H9 (cell line): ENCODE data around the gene SP5. TPM values are rescaled to one million over a fixed set of nuclear protein-coding genes. Genes with fewer than 3 reads are reported as not detected.

ENCODE experiments used
- DNase-seq: peaks from one replicate; pipeline ENCODE4 v3.0.0-alpha.2; 2017
- H2AFZ ChIP-seq: one replicate; pipeline ENCODE4 v1.6.1; 2013; ENCODE audit warnings: mild to moderate bottlenecking, low read length, control low read depth, moderate library complexity
- H2AK5ac ChIP-seq: 2 replicates; pipeline ENCODE4 v1.6.1; 2013; ENCODE audit warnings: low read length, control low read depth, mixed read lengths; ENCODE audit not compliant: insufficient read length
- H2BK120ac ChIP-seq: one replicate; pipeline ENCODE4 v1.6.1; 2013; ENCODE audit warnings: low read depth, mild to moderate bottlenecking, low read length, control low read depth, inconsistent platforms; ENCODE audit not compliant: poor library complexity, severe bottlenecking
- H2BK12ac ChIP-seq: 2 replicates; pipeline ENCODE4 v1.6.1; 2013; ENCODE audit warnings: low read length, control low read depth, mixed read lengths, low read depth; ENCODE audit not compliant: insufficient read length
- H2BK15ac ChIP-seq: 2 replicates; pipeline ENCODE4 v1.6.1; 2013; ENCODE audit warnings: low read depth, low read length, control low read depth
- H2BK20ac ChIP-seq: one replicate; pipeline ENCODE4 v1.6.1; 2013; ENCODE audit warnings: low read depth, mild to moderate bottlenecking, low read length, control low read depth, inconsistent platforms; ENCODE audit not compliant: poor library complexity, severe bottlenecking
- H2BK5ac ChIP-seq: 2 replicates; pipeline ENCODE4 v1.6.1; 2013; ENCODE audit warnings: low read length, control low read depth, mixed read lengths; ENCODE audit not compliant: insufficient read length
- H3K14ac ChIP-seq: 2 replicates; pipeline ENCODE4 v1.6.1; 2013; ENCODE audit warnings: low read length, control low read depth; ENCODE audit not compliant: insufficient read depth
- H3K18ac ChIP-seq: 2 replicates; pipeline ENCODE4 v1.6.1; 2013; ENCODE audit warnings: low read depth, mild to moderate bottlenecking, mixed read lengths, low read length, control low read depth; ENCODE audit not compliant: insufficient read length
- H3K23ac ChIP-seq: 2 replicates; pipeline ENCODE4 v1.6.1; 2013; ENCODE audit warnings: low read length, control low read depth, mixed read lengths, low read depth; ENCODE audit not compliant: insufficient read length
- H3K23me2 ChIP-seq: 2 replicates; pipeline ENCODE4 v1.6.1; 2013; ENCODE audit warnings: low read depth, mild to moderate bottlenecking, mixed read lengths, low read length, control low read depth; ENCODE audit not compliant: insufficient read length, poor library complexity, severe bottlenecking
- H3K27ac ChIP-seq: 2 replicates; pipeline ENCODE4 v1.5.1; 2013; ENCODE audit warnings: low read length, control low read depth, mixed read lengths, low read depth; ENCODE audit not compliant: insufficient read length
- H3K27me3 ChIP-seq: 2 replicates; pipeline ENCODE4 v1.6.1; 2013; ENCODE audit warnings: low read length, control low read depth, inconsistent platforms; ENCODE audit not compliant: insufficient read depth
- H3K4ac ChIP-seq: 2 replicates; pipeline ENCODE4 v1.6.1; 2013; ENCODE audit warnings: low read depth, mild to moderate bottlenecking, control low read depth, inconsistent platforms, low read length, moderate library complexity
- H3K4me1 ChIP-seq: 2 replicates; pipeline ENCODE4 v1.6.1; 2013; ENCODE audit warnings: low read length, control low read depth, inconsistent platforms; ENCODE audit not compliant: insufficient read depth
- H3K4me2 ChIP-seq: 2 replicates; pipeline ENCODE4 v1.6.1; 2013; ENCODE audit warnings: low read length, control low read depth, mixed read lengths; ENCODE audit not compliant: insufficient read length, insufficient read depth
- H3K56ac ChIP-seq: 2 replicates; pipeline ENCODE4 v1.6.1; 2013; ENCODE audit warnings: low read depth, mild to moderate bottlenecking, mixed read lengths, low read length, control low read depth; ENCODE audit not compliant: insufficient read length
- H3K79me1 ChIP-seq: 2 replicates; pipeline ENCODE4 v1.6.1; 2013; ENCODE audit warnings: low read depth, mild to moderate bottlenecking, moderate library complexity, low read length, control low read depth, inconsistent platforms; ENCODE audit not compliant: insufficient read depth, poor library complexity, severe bottlenecking
- H3K79me2 ChIP-seq: 2 replicates; pipeline ENCODE4 v1.6.1; 2013; ENCODE audit warnings: low read length, control low read depth, inconsistent platforms; ENCODE audit not compliant: insufficient read depth
- H3K9ac ChIP-seq: 2 replicates; pipeline ENCODE4 v1.6.1; 2013; ENCODE audit warnings: low read length, control low read depth, mixed read lengths; ENCODE audit not compliant: insufficient read length; ENCODE audit errors: extremely low read depth
- H3K9me3 ChIP-seq: one replicate; pipeline ENCODE4 v1.6.1; 2013; ENCODE audit warnings: low read depth, low read length, inconsistent platforms; ENCODE audit not compliant: control insufficient read depth
- H3T11ph ChIP-seq: one replicate; pipeline ENCODE4 v1.6.1; 2013; ENCODE audit warnings: mild to moderate bottlenecking, low read length, control low read depth, inconsistent platforms
- H4K20me1 ChIP-seq: one replicate; pipeline ENCODE4 v1.6.1; 2013; ENCODE audit not compliant: control insufficient read depth, insufficient read length, insufficient read depth
- H4K5ac ChIP-seq: 2 replicates; pipeline ENCODE4 v1.6.1; 2013; ENCODE audit warnings: low read depth, mild to moderate bottlenecking, mixed read lengths, low read length, control low read depth; ENCODE audit not compliant: insufficient read length
- H4K8ac ChIP-seq: replicated peaks from 2 replicates; pipeline ENCODE4 v1.6.1; 2013; ENCODE audit warnings: low read length, control low read depth, mixed read lengths, low read depth; ENCODE audit not compliant: insufficient read length
- H4K91ac ChIP-seq: 2 replicates; pipeline ENCODE4 v1.6.1; 2013; ENCODE audit warnings: low read depth, mild to moderate bottlenecking, moderate library complexity, mixed read lengths, low read length, control low read depth; ENCODE audit not compliant: insufficient read length
- H3K27ac Mint-ChIP-seq, 3 experiments: 2 replicates in 2 of 3; 3 replicates in 1 of 3; pipeline ENCODE4 v1.8.0; 2020 to 2021; ENCODE audit warnings: mixed read lengths in 3 of 3, mild to moderate bottlenecking in 1 of 3, moderate library complexity in 1 of 3
- H3K27me3 Mint-ChIP-seq: 2 replicates; pipeline ENCODE4 v1.8.0; 2021; ENCODE audit warnings: low read depth, mild to moderate bottlenecking, moderate library complexity, mixed read lengths
- H3K36me3 Mint-ChIP-seq, 3 experiments: 2 replicates in 2 of 3; 3 replicates in 1 of 3; pipeline ENCODE4 v1.8.0; 2020 to 2021; ENCODE audit warnings: low read depth in 3 of 3, mixed read lengths in 3 of 3; ENCODE audit not compliant: insufficient read depth in 1 of 3
- H3K4me1 Mint-ChIP-seq, 2 experiments: 2 replicates each; pipeline ENCODE4 v1.8.0; 2020; ENCODE audit warnings: mixed read lengths in 2 of 2
- H3K4me3 Mint-ChIP-seq, 2 experiments: 2 replicates in 1 of 2; 3 replicates in 1 of 2; pipeline ENCODE4 v1.8.0; 2020 to 2021; ENCODE audit warnings: mild to moderate bottlenecking in 2 of 2, mixed read lengths in 2 of 2, moderate library complexity in 1 of 2
- H3K9me3 Mint-ChIP-seq, 2 experiments: 2 replicates in 1 of 2; 3 replicates in 1 of 2; pipeline ENCODE4 v1.8.0; 2020; ENCODE audit warnings: mild to moderate bottlenecking in 2 of 2, mixed read lengths in 2 of 2, moderate library complexity in 1 of 2
- WGBS: extraction: QIAGEN DNeasy Blood & Tissue Kit; methylation state at CpG from one replicate; pipeline ENCODE4 v1.1.7; 2013; ENCODE audit warnings: missing lambda C conversion rate, low lambda C conversion rate, mixed read lengths; ENCODE audit not compliant: insufficient read length; ENCODE audit errors: extremely low coverage; 5-methylcytosine and 5-hydroxymethylcytosine counted together
- total RNA-seq: library from RNA; stranded (reverse); gene quantifications from 2 replicates; pipeline ENCODE4 v1.2.1, GENCODE V29; 2021
- TF ChIP-seq, protein P1 (sequence below): fragments of 200-600 bp; sonication (generic); conservative IDR thresholded peaks from 3 replicates; pipeline ENCODE4 v1.8.0; 2021; ENCODE audit warnings: antibody characterized with exemption, mild to moderate bottlenecking

Gene SP5
- total RNA-seq, 1 experiment from 2014 or later, result 1.7 TPM

DNA sequence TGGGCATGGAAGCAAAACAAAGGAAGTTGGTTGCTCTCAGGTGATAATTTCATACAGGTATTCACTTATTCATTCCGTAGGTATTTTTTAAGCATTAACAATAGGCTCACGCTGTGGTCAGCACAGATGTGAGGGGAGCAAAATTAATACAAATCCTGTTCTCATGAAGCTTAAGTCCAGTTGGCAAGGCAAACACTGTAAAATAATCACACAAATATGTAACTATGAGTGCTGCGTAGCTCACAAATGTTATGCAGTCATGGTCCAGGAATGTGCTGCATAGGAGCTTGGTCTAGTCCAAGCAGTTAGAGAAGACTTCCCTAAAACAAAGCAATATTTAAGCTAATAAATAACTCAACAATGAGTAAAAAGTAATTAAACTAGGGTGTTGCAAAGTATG is 23.9 kb downstream of the SP5 start:
- Histone ChIP-seq H3K79me1 (no peaks in the 10 kb centered on the region), H3K9me3 (no peaks in the 10 kb centered on the region), H4K8ac (no peak overlapping the region), H2BK120ac (no peak overlapping the region), H2BK12ac (no peak overlapping the region), H3K4me2 (no peak overlapping the region), H2BK15ac (no peak overlapping the region), H4K20me1 (no peaks in the 10 kb centered on the region), H3K14ac (no peak overlapping the region), H3K23me2 (no peaks in the 10 kb centered on the region), H2BK5ac (no peak overlapping the region), H2AK5ac (no peak overlapping the region), H3K4ac (no peak overlapping the region), H3K18ac (no peak overlapping the region), H4K91ac (no peak overlapping the region), H3K9ac (no peak overlapping the region), H2AFZ (no peak overlapping the region), H3T11ph (no peak overlapping the region), H4K5ac (no peak overlapping the region), H3K56ac (no peak overlapping the region), H3K23ac (no peak overlapping the region), H2BK20ac (no peak overlapping the region), H3K27ac (no peak overlapping the region), H3K4me1 (no peaks in the 10 kb centered on the region), H3K27me3 (no peaks in the 10 kb centered on the region), H3K79me2 (no peaks in the 10 kb centered on the region)
- peaks cover 3% of the 10 kb centered on the region; the same call in 1 of the 2 replicates for H3K27me3 Mint-ChIP-seq
- peaks cover 3% of the 10 kb centered on the region in 2 experiments; a peak in 3 of 5 replicates for H3K9me3 Mint-ChIP-seq
- no peak overlapping the region for H3K4me3 Mint-ChIP-seq
- DNase-seq, result no peak
- TF ChIP-seq, protein P1, sequence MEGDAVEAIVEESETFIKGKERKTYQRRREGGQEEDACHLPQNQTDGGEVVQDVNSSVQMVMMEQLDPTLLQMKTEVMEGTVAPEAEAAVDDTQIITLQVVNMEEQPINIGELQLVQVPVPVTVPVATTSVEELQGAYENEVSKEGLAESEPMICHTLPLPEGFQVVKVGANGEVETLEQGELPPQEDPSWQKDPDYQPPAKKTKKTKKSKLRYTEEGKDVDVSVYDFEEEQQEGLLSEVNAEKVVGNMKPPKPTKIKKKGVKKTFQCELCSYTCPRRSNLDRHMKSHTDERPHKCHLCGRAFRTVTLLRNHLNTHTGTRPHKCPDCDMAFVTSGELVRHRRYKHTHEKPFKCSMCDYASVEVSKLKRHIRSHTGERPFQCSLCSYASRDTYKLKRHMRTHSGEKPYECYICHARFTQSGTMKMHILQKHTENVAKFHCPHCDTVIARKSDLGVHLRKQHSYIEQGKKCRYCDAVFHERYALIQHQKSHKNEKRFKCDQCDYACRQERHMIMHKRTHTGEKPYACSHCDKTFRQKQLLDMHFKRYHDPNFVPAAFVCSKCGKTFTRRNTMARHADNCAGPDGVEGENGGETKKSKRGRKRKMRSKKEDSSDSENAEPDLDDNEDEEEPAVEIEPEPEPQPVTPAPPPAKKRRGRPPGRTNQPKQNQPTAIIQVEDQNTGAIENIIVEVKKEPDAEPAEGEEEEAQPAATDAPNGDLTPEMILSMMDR, result no peak
- no peak overlapping the region for H3K27ac Mint-ChIP-seq
- peaks cover 0 to 4% (median 0%) of the 10 kb centered on the region in 3 experiments; a peak in 2 of 7 replicates for H3K36me3 Mint-ChIP-seq
- peaks cover 2 to 4% of the 10 kb centered on the region in 2 experiments for H3K4me1 Mint-ChIP-seq
- no CpG with 5 or more reads among the region's 3 CpGs for WGBS
